GM23338 (cell line): ENCODE results near the gene TMEM245.

Experiments
- CREB1 ChIP-seq: fragments of 250-450 bp; sonication (Bioruptor Pico); IDR thresholded peaks from 2 replicates; pipeline ENCODE4 v1.5.0; 2020; ENCODE audit warnings: low read depth, mild to moderate bottlenecking, moderate library complexity
- EZH2 ChIP-seq: fragments of 200-600 bp; sonication (generic); IDR thresholded peaks from one replicate; pipeline ENCODE4 v1.8.0; 2017; ENCODE audit warnings: antibody characterized with exemption, mild to moderate bottlenecking, low read depth; ENCODE audit not compliant: unreplicated experiment
- EZH2phosphoT487 ChIP-seq: fragments of 200-600 bp; sonication (generic); IDR thresholded peaks from one replicate; pipeline ENCODE4 v1.8.1; 2018; ENCODE audit warnings: antibody characterized with exemption; ENCODE audit not compliant: unreplicated experiment
- JUNB ChIP-seq: IDR thresholded peaks from one replicate; pipeline ENCODE4 v1.6.1; 2016; ENCODE audit warnings: antibody characterized with exemption; ENCODE audit not compliant: unreplicated experiment
- POLR2AphosphoS5 ChIP-seq: IDR thresholded peaks from 2 replicates; pipeline ENCODE4 v1.6.1; 2016; ENCODE audit warnings: antibody characterized with exemption, low read depth
- ZNF114 ChIP-seq: fragments of 250-450 bp; sonication (Bioruptor Pico); IDR thresholded peaks from 2 replicates; pipeline ENCODE4 v1.5.0; 2020; ENCODE audit warnings: mild to moderate bottlenecking, moderate library complexity
- ZNF331 ChIP-seq: fragments of 250-450 bp; sonication (Bioruptor Pico); IDR thresholded peaks from 2 replicates; pipeline ENCODE4 v1.5.0; 2020; ENCODE audit warnings: low read depth, mild to moderate bottlenecking, moderate library complexity
- TF ChIP-seq, protein P1 (sequence below), 2 experiments: fragments of 200-600 bp in 1 of 2; sonication (generic) in 1 of 2; conservative IDR thresholded peaks; 2 replicates each; pipeline versions ENCODE4 v1.5.1 to v1.6.1; 2016 to 2017; ENCODE audit warnings: antibody characterized with exemption in 2 of 2, low read depth in 2 of 2, mild to moderate bottlenecking in 2 of 2, moderate library complexity in 1 of 2
- TF ChIP-seq, protein P2 (sequence below): IDR thresholded peaks from one replicate; pipeline ENCODE4 v1.6.1; 2018; ENCODE audit warnings: antibody characterized with exemption; ENCODE audit not compliant: unreplicated experiment
- TF ChIP-seq, protein P3 (sequence below): fragments of 250-450 bp; sonication (Bioruptor Pico); IDR thresholded peaks from 2 replicates; pipeline ENCODE4 v1.5.0; 2020; ENCODE audit warnings: mild to moderate bottlenecking, moderate library complexity
- TF ChIP-seq, protein P4 (sequence below): IDR thresholded peaks from 2 replicates; pipeline ENCODE4 v1.6.1; 2016; ENCODE audit warnings: antibody characterized with exemption

DNA sequence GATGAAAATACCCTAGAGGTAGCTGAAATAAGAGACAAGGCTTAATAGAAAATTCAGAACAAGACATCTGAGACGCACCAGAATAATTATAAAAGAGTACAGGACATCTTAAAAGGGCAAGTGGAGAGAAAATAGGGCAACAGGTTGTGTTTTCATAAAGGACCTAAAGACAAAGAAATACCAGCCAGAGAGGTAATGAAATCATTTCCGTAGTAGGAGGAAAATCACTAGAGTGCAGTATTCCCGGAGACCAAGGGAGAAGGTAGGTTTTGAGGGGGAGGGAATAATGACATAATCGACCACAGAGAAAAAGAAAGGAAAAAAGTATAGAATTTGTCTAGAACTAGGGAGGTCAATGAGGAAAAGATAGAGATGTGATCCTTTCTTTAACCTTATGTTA is 80.2 kb downstream of the TMEM245 start:
- TF ChIP-seq, protein P1, sequence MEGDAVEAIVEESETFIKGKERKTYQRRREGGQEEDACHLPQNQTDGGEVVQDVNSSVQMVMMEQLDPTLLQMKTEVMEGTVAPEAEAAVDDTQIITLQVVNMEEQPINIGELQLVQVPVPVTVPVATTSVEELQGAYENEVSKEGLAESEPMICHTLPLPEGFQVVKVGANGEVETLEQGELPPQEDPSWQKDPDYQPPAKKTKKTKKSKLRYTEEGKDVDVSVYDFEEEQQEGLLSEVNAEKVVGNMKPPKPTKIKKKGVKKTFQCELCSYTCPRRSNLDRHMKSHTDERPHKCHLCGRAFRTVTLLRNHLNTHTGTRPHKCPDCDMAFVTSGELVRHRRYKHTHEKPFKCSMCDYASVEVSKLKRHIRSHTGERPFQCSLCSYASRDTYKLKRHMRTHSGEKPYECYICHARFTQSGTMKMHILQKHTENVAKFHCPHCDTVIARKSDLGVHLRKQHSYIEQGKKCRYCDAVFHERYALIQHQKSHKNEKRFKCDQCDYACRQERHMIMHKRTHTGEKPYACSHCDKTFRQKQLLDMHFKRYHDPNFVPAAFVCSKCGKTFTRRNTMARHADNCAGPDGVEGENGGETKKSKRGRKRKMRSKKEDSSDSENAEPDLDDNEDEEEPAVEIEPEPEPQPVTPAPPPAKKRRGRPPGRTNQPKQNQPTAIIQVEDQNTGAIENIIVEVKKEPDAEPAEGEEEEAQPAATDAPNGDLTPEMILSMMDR (conservative IDR thresholded peaks at IDR 0.05; ENCODE audit: low read depth in 2 of 2): no peak
- no peak for TF ChIP-seq EZH2
- TF ChIP-seq JUNB: no peak
- no peak for TF ChIP-seq ZNF331 (CRISPR knock-in tag)
- TF ChIP-seq, protein P2, sequence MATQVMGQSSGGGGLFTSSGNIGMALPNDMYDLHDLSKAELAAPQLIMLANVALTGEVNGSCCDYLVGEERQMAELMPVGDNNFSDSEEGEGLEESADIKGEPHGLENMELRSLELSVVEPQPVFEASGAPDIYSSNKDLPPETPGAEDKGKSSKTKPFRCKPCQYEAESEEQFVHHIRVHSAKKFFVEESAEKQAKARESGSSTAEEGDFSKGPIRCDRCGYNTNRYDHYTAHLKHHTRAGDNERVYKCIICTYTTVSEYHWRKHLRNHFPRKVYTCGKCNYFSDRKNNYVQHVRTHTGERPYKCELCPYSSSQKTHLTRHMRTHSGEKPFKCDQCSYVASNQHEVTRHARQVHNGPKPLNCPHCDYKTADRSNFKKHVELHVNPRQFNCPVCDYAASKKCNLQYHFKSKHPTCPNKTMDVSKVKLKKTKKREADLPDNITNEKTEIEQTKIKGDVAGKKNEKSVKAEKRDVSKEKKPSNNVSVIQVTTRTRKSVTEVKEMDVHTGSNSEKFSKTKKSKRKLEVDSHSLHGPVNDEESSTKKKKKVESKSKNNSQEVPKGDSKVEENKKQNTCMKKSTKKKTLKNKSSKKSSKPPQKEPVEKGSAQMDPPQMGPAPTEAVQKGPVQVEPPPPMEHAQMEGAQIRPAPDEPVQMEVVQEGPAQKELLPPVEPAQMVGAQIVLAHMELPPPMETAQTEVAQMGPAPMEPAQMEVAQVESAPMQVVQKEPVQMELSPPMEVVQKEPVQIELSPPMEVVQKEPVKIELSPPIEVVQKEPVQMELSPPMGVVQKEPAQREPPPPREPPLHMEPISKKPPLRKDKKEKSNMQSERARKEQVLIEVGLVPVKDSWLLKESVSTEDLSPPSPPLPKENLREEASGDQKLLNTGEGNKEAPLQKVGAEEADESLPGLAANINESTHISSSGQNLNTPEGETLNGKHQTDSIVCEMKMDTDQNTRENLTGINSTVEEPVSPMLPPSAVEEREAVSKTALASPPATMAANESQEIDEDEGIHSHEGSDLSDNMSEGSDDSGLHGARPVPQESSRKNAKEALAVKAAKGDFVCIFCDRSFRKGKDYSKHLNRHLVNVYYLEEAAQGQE: no peak
- TF ChIP-seq EZH2phosphoT487: no peak
- TF ChIP-seq POLR2AphosphoS5: no peak
- TF ChIP-seq ZNF114 (CRISPR knock-in tag): no peak
- no peak for TF ChIP-seq CREB1 (CRISPR knock-in tag)
- TF ChIP-seq, protein P3, sequence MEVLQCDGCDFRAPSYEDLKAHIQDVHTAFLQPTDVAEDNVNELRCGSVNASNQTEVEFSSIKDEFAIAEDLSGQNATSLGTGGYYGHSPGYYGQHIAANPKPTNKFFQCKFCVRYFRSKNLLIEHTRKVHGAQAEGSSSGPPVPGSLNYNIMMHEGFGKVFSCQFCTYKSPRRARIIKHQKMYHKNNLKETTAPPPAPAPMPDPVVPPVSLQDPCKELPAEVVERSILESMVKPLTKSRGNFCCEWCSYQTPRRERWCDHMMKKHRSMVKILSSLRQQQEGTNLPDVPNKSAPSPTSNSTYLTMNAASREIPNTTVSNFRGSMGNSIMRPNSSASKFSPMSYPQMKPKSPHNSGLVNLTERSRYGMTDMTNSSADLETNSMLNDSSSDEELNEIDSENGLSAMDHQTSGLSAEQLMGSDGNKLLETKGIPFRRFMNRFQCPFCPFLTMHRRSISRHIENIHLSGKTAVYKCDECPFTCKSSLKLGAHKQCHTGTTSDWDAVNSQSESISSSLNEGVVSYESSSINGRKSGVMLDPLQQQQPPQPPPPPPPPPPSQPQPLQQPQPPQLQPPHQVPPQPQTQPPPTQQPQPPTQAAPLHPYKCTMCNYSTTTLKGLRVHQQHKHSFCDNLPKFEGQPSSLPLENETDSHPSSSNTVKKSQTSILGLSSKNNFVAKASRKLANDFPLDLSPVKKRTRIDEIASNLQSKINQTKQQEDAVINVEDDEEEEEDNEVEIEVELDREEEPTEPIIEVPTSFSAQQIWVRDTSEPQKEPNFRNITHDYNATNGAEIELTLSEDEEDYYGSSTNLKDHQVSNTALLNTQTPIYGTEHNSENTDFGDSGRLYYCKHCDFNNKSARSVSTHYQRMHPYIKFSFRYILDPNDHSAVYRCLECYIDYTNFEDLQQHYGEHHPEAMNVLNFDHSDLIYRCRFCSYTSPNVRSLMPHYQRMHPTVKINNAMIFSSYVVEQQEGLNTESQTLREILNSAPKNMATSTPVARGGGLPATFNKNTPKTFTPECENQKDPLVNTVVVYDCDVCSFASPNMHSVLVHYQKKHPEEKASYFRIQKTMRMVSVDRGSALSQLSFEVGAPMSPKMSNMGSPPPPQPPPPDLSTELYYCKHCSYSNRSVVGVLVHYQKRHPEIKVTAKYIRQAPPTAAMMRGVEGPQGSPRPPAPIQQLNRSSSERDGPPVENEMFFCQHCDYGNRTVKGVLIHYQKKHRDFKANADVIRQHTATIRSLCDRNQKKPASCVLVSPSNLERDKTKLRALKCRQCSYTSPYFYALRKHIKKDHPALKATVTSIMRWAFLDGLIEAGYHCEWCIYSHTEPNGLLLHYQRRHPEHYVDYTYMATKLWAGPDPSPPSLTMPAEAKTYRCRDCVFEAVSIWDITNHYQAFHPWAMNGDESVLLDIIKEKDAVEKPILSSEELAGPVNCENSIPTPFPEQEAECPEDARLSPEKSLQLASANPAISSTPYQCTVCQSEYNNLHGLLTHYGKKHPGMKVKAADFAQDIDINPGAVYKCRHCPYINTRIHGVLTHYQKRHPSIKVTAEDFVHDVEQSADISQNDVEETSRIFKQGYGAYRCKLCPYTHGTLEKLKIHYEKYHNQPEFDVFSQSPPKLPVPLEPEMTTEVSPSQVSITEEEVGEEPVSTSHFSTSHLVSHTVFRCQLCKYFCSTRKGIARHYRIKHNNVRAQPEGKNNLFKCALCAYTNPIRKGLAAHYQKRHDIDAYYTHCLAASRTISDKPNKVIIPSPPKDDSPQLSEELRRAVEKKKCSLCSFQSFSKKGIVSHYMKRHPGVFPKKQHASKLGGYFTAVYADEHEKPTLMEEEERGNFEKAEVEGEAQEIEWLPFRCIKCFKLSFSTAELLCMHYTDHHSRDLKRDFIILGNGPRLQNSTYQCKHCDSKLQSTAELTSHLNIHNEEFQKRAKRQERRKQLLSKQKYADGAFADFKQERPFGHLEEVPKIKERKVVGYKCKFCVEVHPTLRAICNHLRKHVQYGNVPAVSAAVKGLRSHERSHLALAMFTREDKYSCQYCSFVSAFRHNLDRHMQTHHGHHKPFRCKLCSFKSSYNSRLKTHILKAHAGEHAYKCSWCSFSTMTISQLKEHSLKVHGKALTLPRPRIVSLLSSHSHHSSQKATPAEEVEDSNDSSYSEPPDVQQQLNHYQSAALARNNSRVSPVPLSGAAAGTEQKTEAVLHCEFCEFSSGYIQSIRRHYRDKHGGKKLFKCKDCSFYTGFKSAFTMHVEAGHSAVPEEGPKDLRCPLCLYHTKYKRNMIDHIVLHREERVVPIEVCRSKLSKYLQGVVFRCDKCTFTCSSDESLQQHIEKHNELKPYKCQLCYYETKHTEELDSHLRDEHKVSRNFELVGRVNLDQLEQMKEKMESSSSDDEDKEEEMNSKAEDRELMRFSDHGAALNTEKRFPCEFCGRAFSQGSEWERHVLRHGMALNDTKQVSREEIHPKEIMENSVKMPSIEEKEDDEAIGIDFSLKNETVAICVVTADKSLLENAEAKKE (CRISPR knock-in tag): no peak
- TF ChIP-seq, protein P4, sequence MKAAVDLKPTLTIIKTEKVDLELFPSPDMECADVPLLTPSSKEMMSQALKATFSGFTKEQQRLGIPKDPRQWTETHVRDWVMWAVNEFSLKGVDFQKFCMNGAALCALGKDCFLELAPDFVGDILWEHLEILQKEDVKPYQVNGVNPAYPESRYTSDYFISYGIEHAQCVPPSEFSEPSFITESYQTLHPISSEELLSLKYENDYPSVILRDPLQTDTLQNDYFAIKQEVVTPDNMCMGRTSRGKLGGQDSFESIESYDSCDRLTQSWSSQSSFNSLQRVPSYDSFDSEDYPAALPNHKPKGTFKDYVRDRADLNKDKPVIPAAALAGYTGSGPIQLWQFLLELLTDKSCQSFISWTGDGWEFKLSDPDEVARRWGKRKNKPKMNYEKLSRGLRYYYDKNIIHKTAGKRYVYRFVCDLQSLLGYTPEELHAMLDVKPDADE: no peak
